H1 (cell line): ENCODE results near the gene SLC17A1. TPM values are rescaled to one million over a fixed set of nuclear protein-coding genes. Genes with fewer than 3 reads are reported as not detected.

ENCODE experiments used
- ATF3 ChIP-seq: IDR thresholded peaks from 2 replicates; pipeline ENCODE4 v1.6.1; 2011; ENCODE audit warnings: low read depth, mild to moderate bottlenecking, low read length; ENCODE audit not compliant: insufficient read depth
- CREB1 ChIP-seq: IDR thresholded peaks from 2 replicates; pipeline ENCODE4 v1.6.1; 2012; ENCODE audit warnings: inconsistent platforms
- KDM5A ChIP-seq: fragments of 200-600 bp; IDR thresholded peaks from 2 replicates; pipeline ENCODE4 v1.7.1; 2012; ENCODE audit warnings: mild to moderate bottlenecking, low read length, inconsistent platforms, mixed read lengths
- NANOG ChIP-seq: IDR thresholded peaks from 2 replicates; pipeline ENCODE4 v1.6.1; 2011; ENCODE audit warnings: low read length, low read depth, mild to moderate bottlenecking, inconsistent platforms; ENCODE audit not compliant: insufficient read depth, poor library complexity, severe bottlenecking
- SP1 ChIP-seq: IDR thresholded peaks from 2 replicates; pipeline ENCODE4 v1.6.1; 2011; ENCODE audit warnings: low read depth, low read length
- TCF12 ChIP-seq: IDR thresholded peaks from 2 replicates; pipeline ENCODE4 v1.6.1; 2011; ENCODE audit warnings: low read depth, mild to moderate bottlenecking, low read length
- polyA plus RNA-seq, 7 experiments: library from polyadenylated mRNA; depleted of rRNA in 3 of 7; stranded (reverse) in 5 of 7; unstranded in 2 of 7; fragments of >200 nt in 5 of 7; fragments of 200-250 nt in 2 of 7; gene quantifications; 1 replicate in 5 of 7; 2 replicates in 1 of 7; 4 replicates in 1 of 7; pipeline versions ENCODE4 v1.2.1 to v1.2.3, GENCODE V29; 2011 to 2013; ENCODE audit warnings: missing spikeins in 2 of 7, mixed read lengths in 2 of 7
- total RNA-seq: library from RNA; stranded (reverse); fragmentation: NEBNext Ultra II Directional; extraction: Animal tissue kit (Norgen Biotek cat#: 25700); gene quantifications from 2 replicates; pipeline ENCODE4 v1.2.1, GENCODE V29; 2021

The SLC17A1 gene
- total and polyA plus RNA-seq, 2 of the 8 experiments (the other 6 are each of a cell fraction or from before 2014, with no cell fraction given), result not detected

- TF ChIP-seq ATF3, result no peak
- TF ChIP-seq CREB1, result no peak
- no peak for TF ChIP-seq TCF12
- no peak for TF ChIP-seq NANOG
- no peak for TF ChIP-seq SP1
- TF ChIP-seq KDM5A, result no peak
These were observed 44.2 kb upstream of the SLC17A1 start (continued) for GRCh38 chr6:25875926-25876602.
